Erythroblast (primary cell): ENCODE measurements around the gene FAM20B.

Experiments
- GATA1 ChIP-seq: IDR thresholded peaks from 2 replicates; pipeline ENCODE4 v1.6.1; 2011; ENCODE audit warnings: low read depth, mild to moderate bottlenecking, control low read depth, low read length, moderate library complexity
- POLR2A ChIP-seq: IDR thresholded peaks from 2 replicates; pipeline ENCODE4 v1.6.1; 2011; ENCODE audit warnings: mild to moderate bottlenecking, low read length

- TF ChIP-seq POLR2A: no peak
- TF ChIP-seq GATA1: no peak
These were observed 66.0 kb downstream of the FAM20B start for GRCh38 chr1:179091691-179092165.
